ENCODE results near the gene C1orf198. TPM values are rescaled to one million over a fixed set of nuclear protein-coding genes. Genes with fewer than 3 reads are reported as not detected.

The C1orf198 gene
- total RNA-seq, 4 donors from 2014 or later = 95.6 to 214 (median 140) TPM

DNA sequence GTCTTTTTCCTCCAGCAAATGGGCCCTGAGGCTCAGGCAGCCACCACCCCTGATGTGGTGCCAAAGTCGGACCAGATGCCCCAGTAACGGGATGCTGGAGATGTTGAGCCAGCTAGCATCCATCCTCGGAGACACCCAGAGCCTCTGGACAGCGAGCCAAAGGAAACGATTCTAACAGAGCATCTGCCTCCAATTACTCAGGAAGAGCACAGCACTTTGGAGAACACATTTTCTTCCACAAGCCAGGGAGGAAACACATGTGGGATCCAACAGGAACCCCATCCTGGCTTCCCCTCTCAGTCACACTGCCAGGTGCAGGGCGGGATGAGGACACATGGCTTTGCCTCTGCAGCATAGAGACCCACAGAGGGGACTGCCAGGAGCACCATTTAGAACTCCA, 44.9 kb downstream of the C1orf198 start:
- H3K9me3 ChIP-seq = no peaks in the 10 kb centered on the region
- H3K27ac ChIP-seq (replicated peaks in 1 of 4) = peak overlapping the region; percentile 22 to 70 (median 52)
- 76% methylated on average over 6 of the region's 6 CpGs for WGBS
- no peaks in the 10 kb centered on the region for H3K27me3 ChIP-seq
- DNase-seq (ENCODE audit: extremely low spot score) = peak; percentile 91
- peaks cover 57 to 66% (median 60%) of the 10 kb centered on the region in 4 donors for H3K4me1 ChIP-seq
- TF ChIP-seq POLR2AphosphoS5 (IDR thresholded peaks at IDR 0.05) (no peak), EP300 (IDR thresholded peaks at IDR 0.05) (no peak), POLR2A (IDR thresholded peaks at IDR 0.05; ENCODE audit: low read depth) (no peak)
- TF ChIP-seq, protein P1, sequence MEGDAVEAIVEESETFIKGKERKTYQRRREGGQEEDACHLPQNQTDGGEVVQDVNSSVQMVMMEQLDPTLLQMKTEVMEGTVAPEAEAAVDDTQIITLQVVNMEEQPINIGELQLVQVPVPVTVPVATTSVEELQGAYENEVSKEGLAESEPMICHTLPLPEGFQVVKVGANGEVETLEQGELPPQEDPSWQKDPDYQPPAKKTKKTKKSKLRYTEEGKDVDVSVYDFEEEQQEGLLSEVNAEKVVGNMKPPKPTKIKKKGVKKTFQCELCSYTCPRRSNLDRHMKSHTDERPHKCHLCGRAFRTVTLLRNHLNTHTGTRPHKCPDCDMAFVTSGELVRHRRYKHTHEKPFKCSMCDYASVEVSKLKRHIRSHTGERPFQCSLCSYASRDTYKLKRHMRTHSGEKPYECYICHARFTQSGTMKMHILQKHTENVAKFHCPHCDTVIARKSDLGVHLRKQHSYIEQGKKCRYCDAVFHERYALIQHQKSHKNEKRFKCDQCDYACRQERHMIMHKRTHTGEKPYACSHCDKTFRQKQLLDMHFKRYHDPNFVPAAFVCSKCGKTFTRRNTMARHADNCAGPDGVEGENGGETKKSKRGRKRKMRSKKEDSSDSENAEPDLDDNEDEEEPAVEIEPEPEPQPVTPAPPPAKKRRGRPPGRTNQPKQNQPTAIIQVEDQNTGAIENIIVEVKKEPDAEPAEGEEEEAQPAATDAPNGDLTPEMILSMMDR (IDR thresholded peaks at IDR 0.05) = no peak
- intact Hi-C loops (cut with DNase I) = no loop called here
- H3K36me3 ChIP-seq = no peaks in the 10 kb centered on the region
- H3K4me3 ChIP-seq = no peak overlapping the region

DNA sequence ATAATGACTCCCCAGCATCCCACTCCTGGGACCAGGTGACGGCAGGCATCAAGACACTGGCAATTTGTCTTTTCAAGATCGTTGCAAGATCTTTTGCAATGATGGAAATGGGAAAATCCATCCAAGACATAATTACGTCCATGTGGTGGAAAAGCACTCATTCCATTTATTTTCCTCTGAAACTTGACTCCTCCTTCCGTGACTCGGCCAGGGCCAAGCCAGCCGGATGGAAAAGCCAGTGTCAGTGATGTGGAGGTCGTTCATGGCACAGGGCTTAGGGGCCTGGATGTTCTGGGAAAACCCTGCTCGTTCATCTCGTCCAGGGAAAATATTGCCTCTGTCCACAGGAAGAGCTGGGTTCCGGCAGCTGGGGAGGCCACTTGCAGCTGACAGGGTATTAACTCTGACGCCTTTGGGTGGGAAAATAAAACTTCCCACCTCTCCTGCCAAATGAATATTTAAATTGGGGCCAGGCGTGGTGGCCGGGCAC, 46.2 kb downstream of the C1orf198 start:
- Histone ChIP-seq H3K27ac (replicated peaks in 1 of 4) (peak overlapping the region in 3 of 4 donors; percentile 22 to 70 (median 60)), H3K9me3 (no peaks in the 10 kb centered on the region), H3K4me3 (no peak overlapping the region), H3K27me3 (no peaks in the 10 kb centered on the region), H3K4me1 (peaks cover 45 to 59% (median 50%) of the 10 kb centered on the region in 4 donors), H3K36me3 (no peaks in the 10 kb centered on the region)
- TF ChIP-seq POLR2AphosphoS5 (IDR thresholded peaks at IDR 0.05) = peak; percentile 22 to 33
- TF ChIP-seq, protein P1 (IDR thresholded peaks at IDR 0.05) = no peak
- intact Hi-C loops (cut with DNase I) = no loop called here
- WGBS = 82% methylated on average over 12 of the region's 13 CpGs
- peak; percentile 92 for DNase-seq (ENCODE audit: extremely low spot score)

GRCh38 chr1:230821346-230821745, 47.0 kb downstream of the C1orf198 start:
- TF ChIP-seq, protein P1 (IDR thresholded peaks at IDR 0.05) = no peak
- TF ChIP-seq POLR2AphosphoS5 (IDR thresholded peaks at IDR 0.05) (no peak), EP300 (IDR thresholded peaks at IDR 0.05) (no peak), POLR2A (IDR thresholded peaks at IDR 0.05; ENCODE audit: low read depth) (no peak)
- H3K27ac ChIP-seq (replicated peaks in 1 of 4) = no peak overlapping the region
- no peak overlapping the region for H3K4me3 ChIP-seq
- peaks cover 37 to 51% (median 42%) of the 10 kb centered on the region in 4 donors for H3K4me1 ChIP-seq
- no peaks in the 10 kb centered on the region for H3K27me3 ChIP-seq
- H3K9me3 ChIP-seq = no peaks in the 10 kb centered on the region
- no peaks in the 10 kb centered on the region for H3K36me3 ChIP-seq
- intact Hi-C loops (cut with DNase I) = no loop called here
- DNase-seq (ENCODE audit: extremely low spot score) = peak; percentile 68
- WGBS = 67% methylated on average over 4 of the region's 4 CpGs

DNA sequence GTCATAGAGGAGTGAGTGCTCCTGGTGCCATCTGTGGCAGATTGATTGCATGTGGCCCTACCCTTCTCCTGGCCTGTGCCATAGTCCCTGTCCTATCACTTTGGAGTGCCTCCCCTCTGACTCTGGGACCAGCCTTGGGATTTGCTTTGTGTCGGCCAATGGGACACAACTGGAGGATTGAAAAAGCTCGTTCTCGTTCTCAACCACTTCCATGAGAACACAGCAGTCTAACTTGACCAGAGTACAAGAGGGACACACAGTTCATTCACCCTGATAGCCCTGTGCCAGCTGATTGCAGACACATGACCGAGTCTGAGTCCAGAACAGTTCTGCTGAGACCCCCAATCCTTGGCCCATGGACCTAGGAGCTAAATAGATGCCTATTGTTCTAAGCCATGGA, 47.8 kb downstream of the C1orf198 start:
- Histone ChIP-seq H3K36me3 (no peaks in the 10 kb centered on the region), H3K9me3 (no peaks in the 10 kb centered on the region), H3K4me1 (peaks cover 29 to 45% (median 35%) of the 10 kb centered on the region in 4 donors), H3K27me3 (no peaks in the 10 kb centered on the region), H3K4me3 (no peak overlapping the region), H3K27ac (replicated peaks in 1 of 4) (no peak overlapping the region)
- intact Hi-C loops (cut with DNase I) = no loop called here
- WGBS = 100% methylated on average over 4 of the region's 4 CpGs
- TF ChIP-seq, protein P1 (IDR thresholded peaks at IDR 0.05) = no peak
- peak; percentile 83 for DNase-seq (ENCODE audit: extremely low spot score)

GRCh38 chr1:230819976-230820375, 48.3 kb downstream of the C1orf198 start:
- intact Hi-C loops (cut with DNase I) = no loop called here
- DNase-seq (ENCODE audit: extremely low spot score) = peak; percentile 66
- H3K4me3 ChIP-seq = no peak overlapping the region
- no peaks in the 10 kb centered on the region for H3K36me3 ChIP-seq
- H3K27ac ChIP-seq (replicated peaks in 1 of 4) = no peak overlapping the region
- 87% methylated on average over 4 of the region's 4 CpGs for WGBS
- TF ChIP-seq POLR2A (IDR thresholded peaks at IDR 0.05; ENCODE audit: low read depth) (no peak), EP300 (IDR thresholded peaks at IDR 0.05) (no peak), POLR2AphosphoS5 (IDR thresholded peaks at IDR 0.05) (no peak)
- TF ChIP-seq, protein P1 (IDR thresholded peaks at IDR 0.05) = no peak
- no peaks in the 10 kb centered on the region for H3K27me3 ChIP-seq
- no peaks in the 10 kb centered on the region for H3K9me3 ChIP-seq
- H3K4me1 ChIP-seq = peaks cover 23 to 42% (median 29%) of the 10 kb centered on the region in 4 donors
